ENCODE results near the gene AGMO.

DNA sequence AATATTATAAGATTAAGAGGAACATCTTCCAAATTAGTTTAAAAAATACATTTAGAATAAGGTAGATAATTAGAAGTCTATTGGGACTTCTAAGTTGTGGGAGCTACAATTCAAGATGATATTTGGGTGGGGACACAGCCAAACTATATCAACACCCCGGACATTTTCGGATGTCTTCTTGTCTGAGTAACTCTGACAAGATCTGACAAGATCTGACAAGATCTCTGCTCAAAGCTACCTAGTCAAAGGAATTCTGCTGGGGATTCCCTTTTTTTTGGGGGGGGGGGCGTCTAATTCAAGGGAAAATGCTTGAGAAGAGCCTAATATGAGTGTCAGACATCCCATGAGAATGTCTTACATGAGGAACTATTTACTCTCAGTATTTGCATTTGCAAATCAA lies 5.2 kb upstream of the AGMO start:
- TF ChIP-seq, protein P1, sequence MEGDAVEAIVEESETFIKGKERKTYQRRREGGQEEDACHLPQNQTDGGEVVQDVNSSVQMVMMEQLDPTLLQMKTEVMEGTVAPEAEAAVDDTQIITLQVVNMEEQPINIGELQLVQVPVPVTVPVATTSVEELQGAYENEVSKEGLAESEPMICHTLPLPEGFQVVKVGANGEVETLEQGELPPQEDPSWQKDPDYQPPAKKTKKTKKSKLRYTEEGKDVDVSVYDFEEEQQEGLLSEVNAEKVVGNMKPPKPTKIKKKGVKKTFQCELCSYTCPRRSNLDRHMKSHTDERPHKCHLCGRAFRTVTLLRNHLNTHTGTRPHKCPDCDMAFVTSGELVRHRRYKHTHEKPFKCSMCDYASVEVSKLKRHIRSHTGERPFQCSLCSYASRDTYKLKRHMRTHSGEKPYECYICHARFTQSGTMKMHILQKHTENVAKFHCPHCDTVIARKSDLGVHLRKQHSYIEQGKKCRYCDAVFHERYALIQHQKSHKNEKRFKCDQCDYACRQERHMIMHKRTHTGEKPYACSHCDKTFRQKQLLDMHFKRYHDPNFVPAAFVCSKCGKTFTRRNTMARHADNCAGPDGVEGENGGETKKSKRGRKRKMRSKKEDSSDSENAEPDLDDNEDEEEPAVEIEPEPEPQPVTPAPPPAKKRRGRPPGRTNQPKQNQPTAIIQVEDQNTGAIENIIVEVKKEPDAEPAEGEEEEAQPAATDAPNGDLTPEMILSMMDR (IDR thresholded peaks at IDR 0.05), result no peak
- TF ChIP-seq, protein P2, sequence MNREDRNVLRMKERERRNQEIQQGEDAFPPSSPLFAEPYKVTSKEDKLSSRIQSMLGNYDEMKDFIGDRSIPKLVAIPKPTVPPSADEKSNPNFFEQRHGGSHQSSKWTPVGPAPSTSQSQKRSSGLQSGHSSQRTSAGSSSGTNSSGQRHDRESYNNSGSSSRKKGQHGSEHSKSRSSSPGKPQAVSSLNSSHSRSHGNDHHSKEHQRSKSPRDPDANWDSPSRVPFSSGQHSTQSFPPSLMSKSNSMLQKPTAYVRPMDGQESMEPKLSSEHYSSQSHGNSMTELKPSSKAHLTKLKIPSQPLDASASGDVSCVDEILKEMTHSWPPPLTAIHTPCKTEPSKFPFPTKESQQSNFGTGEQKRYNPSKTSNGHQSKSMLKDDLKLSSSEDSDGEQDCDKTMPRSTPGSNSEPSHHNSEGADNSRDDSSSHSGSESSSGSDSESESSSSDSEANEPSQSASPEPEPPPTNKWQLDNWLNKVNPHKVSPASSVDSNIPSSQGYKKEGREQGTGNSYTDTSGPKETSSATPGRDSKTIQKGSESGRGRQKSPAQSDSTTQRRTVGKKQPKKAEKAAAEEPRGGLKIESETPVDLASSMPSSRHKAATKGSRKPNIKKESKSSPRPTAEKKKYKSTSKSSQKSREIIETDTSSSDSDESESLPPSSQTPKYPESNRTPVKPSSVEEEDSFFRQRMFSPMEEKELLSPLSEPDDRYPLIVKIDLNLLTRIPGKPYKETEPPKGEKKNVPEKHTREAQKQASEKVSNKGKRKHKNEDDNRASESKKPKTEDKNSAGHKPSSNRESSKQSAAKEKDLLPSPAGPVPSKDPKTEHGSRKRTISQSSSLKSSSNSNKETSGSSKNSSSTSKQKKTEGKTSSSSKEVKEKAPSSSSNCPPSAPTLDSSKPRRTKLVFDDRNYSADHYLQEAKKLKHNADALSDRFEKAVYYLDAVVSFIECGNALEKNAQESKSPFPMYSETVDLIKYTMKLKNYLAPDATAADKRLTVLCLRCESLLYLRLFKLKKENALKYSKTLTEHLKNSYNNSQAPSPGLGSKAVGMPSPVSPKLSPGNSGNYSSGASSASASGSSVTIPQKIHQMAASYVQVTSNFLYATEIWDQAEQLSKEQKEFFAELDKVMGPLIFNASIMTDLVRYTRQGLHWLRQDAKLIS (CRISPR knock-in tag; IDR thresholded peaks at IDR 0.05; ENCODE audit: borderline replicate concordance), result no peak
- TF ChIP-seq TEAD4 (CRISPR knock-in tag; IDR thresholded peaks at IDR 0.05) (no peak), NR1H2 (CRISPR knock-in tag; IDR thresholded peaks at IDR 0.05) (no peak), ZNF671 (CRISPR knock-in tag; IDR thresholded peaks at IDR 0.05) (no peak), NFE2L1 (CRISPR knock-in tag; IDR thresholded peaks at IDR 0.05) (no peak), MXD4 (CRISPR knock-in tag; IDR thresholded peaks at IDR 0.05; ENCODE audit: borderline replicate concordance) (no peak), IRF2 (CRISPR knock-in tag; IDR thresholded peaks at IDR 0.05; ENCODE audit: borderline replicate concordance, low read depth) (no peak)
- TF ChIP-seq, protein P3, sequence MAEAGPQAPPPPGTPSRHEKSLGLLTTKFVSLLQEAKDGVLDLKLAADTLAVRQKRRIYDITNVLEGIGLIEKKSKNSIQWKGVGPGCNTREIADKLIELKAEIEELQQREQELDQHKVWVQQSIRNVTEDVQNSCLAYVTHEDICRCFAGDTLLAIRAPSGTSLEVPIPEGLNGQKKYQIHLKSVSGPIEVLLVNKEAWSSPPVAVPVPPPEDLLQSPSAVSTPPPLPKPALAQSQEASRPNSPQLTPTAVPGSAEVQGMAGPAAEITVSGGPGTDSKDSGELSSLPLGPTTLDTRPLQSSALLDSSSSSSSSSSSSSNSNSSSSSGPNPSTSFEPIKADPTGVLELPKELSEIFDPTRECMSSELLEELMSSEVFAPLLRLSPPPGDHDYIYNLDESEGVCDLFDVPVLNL (CRISPR knock-in tag; IDR thresholded peaks at IDR 0.05; ENCODE audit: borderline replicate concordance, low read depth), result no peak
